Transverse colon (tissue), 3 donors: ENCODE measurements around the gene ACTR1B.

Experiments
- EP300 ChIP-seq: sonication (generic); formaldehyde crosslinking; IDR thresholded peaks from one replicate; pipeline ENCODE4 v1.6.1; 2017; ENCODE audit warnings: antibody characterized with exemption, low read depth
- POLR2A ChIP-seq: fragments of 450-650 bp; IDR thresholded peaks from one replicate; pipeline ENCODE4 v1.6.1; 2016; ENCODE audit warnings: antibody characterized with exemption, mild to moderate bottlenecking, moderate library complexity
- TF ChIP-seq, protein P1 (sequence below), 5 experiments: fragments of 200-600 bp in 3 of 5; fragments of 450-650 bp in 2 of 5; sonication (generic) in 3 of 5; IDR thresholded peaks; 1 replicate in 2 of 5; 2 replicates in 3 of 5; pipeline ENCODE4 v1.5.1; 2016 to 2017; ENCODE audit warnings: antibody characterized with exemption in 5 of 5, inconsistent platforms in 3 of 5, mild to moderate bottlenecking in 2 of 5, moderate library complexity in 1 of 5

DNA sequence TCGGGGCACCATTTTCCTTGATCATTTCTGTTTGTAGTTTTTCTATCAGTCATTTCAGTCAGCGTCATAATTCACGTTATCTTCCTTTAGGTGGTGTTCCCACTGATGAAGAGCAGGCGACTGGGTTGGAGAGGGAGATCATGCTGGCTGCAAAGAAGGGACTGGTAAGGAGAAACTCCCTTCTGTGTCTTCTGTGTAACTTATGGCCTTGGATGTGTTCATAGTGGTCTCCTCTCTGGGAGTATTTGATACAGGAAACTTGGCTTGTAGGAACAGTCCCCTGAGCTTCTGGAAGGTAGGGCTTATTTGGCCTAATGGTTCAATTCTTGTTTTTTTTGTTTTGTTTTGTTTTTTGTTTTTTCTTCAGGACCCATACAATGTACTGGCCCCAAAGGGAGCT is 16.9 kb downstream of the ACTR1B start:
- TF ChIP-seq, protein P1, sequence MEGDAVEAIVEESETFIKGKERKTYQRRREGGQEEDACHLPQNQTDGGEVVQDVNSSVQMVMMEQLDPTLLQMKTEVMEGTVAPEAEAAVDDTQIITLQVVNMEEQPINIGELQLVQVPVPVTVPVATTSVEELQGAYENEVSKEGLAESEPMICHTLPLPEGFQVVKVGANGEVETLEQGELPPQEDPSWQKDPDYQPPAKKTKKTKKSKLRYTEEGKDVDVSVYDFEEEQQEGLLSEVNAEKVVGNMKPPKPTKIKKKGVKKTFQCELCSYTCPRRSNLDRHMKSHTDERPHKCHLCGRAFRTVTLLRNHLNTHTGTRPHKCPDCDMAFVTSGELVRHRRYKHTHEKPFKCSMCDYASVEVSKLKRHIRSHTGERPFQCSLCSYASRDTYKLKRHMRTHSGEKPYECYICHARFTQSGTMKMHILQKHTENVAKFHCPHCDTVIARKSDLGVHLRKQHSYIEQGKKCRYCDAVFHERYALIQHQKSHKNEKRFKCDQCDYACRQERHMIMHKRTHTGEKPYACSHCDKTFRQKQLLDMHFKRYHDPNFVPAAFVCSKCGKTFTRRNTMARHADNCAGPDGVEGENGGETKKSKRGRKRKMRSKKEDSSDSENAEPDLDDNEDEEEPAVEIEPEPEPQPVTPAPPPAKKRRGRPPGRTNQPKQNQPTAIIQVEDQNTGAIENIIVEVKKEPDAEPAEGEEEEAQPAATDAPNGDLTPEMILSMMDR (IDR thresholded peaks at IDR 0.05) = no peak
- TF ChIP-seq POLR2A (no peak), EP300 (no peak)
